Left cardiac atrium (tissue), 4 donors: ENCODE results near the gene HAO2. TPM values are rescaled to one million over a fixed set of nuclear protein-coding genes. Genes with fewer than 3 reads are reported as not detected.
"Not testable (repeated sequence)": the region's sequence is repeated elsewhere in the genome, so short reads cannot be mapped to it uniquely, and the experiment has no call there.

Experiments used
- ATAC-seq, 2 donors: fragments of 200-7000 bp; cut with Tn5 transposase; one replicate each; pipeline ENCODE4 v1.9.1; 2020; ENCODE audit warnings: mild to moderate bottlenecking in 2 of 2, moderate library complexity in 2 of 2
- DNase-seq: peaks from one replicate; pipeline ENCODE4 v3.0.0-alpha.2; 2020
- intact Hi-C, 2 donors: fragments of 100-400 bp; cut with DNase I; formaldehyde crosslinking; loops; one replicate each; pipeline versions ENCODE4 v1.14.1 to v1.15.1; 2022 to 2023
- total RNA-seq, 2 donors: library from RNA; stranded (reverse); fragmentation: NEBNext Ultra II Directional; extraction: Animal tissue kit (Norgen Biotek cat#: 25700); gene quantifications; one replicate each; pipeline ENCODE4 v1.2.1, GENCODE V29; 2021
- donor health status: DM: no; HTN: yes; CAD: no.
- donor health status: DM: no; HTN: yes; CAD: no; lungs with severe emphysema.
- donor health status: DM: yes; HTN: yes; CAD: no.
- donor health status: Dilated cardiomyopathy.

Gene HAO2
- total RNA-seq, 2 donors from 2014 or later, result not detected

GRCh38 chr1:119340861-119341261 is 27.7 kb upstream of the HAO2 start:
- ATAC-seq (no peak), DNase-seq (no peak)
- intact Hi-C loops, result no loop called here

- intact Hi-C loops, result no loop called here
- ATAC-seq, result no peak
- DNase-seq, result no peak
Observed at GRCh38 chr1:119341372-119341947, 27.1 kb upstream of the HAO2 start.

DNA sequence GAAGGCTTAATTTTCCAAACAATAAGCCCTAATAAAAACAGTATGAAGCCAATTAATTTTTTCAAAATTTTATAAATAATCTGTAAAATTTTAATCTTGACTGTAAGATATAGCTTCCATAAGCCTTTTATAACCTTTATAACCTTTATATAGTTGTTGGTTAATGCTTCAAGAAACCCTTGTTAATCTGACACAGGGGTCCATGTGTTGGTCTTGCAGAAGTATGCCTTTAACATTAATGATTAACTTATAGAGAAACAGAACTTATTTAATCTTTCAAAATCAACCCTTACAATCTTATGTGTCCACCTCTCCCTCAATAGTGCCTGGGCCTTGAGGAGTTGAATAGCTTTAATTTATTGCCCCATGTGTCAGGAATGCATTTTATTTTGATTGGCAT is 23.2 kb upstream of the HAO2 start:
- DNase-seq (no peak), ATAC-seq (no peak)
- intact Hi-C loops, result no loop called here

DNA sequence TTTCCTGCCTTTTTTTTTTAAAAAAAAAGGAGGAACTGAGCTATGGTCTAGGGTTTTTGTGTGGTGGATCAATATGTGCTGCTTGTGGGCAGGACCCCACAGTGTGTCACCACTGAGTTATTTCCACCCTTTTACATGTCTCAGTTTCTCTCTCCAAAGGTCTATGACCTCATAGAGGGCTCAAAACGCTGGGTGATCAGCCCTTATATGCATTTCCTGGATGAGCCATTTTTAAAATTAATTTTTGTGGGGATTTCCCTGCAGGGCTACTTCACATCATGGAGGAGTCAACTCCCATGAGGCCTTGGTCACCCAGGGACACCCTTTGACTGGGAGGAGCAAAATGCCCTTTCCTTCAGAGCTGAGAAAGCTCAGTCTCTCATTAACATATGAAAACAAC is 20.7 kb upstream of the HAO2 start:
- no peak for ATAC-seq
- DNase-seq, result no peak
- intact Hi-C loops, result no loop called here

GRCh38 chr1:119348941-119349340 is 19.6 kb upstream of the HAO2 start:
- intact Hi-C loops, result no loop called here
- ATAC-seq (no peak), DNase-seq (no peak)

- intact Hi-C loops, result loop anchor here in 1 of 2 donors (2.0 kb wide), 1 partner anchor 20 kb away; no protein-coding TSS in a partner anchor
- not testable (repeated sequence) for ATAC-seq
Observed at GRCh38 chr1:119350866-119351265, 17.7 kb upstream of the HAO2 start.

DNA sequence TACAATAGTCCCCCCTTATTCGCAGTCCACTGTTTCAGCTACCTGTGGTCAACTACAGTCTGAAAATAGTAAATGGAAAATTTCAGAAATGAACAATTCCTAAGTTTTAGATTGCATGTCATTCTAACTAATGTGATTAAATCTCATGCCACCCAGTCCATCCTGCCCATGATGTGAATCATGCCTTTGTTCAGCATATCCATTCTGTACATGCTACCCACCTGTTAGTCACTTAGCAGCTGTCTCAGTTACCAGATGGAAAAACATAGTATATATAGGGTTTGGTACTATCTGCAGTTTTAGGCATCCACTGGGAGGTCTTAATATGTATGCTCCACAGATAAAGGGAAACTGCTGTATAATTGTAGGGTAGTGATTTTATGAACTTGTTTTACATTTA is 16.6 kb upstream of the HAO2 start:
- intact Hi-C loops, result loop anchor here in 1 of 2 donors (2.0 kb wide), 1 partner anchor 19 kb away; no protein-coding TSS in a partner anchor

More at GRCh38 chr1:119350866-119351265, 17.7 kb upstream of the HAO2 start:
- not testable (repeated sequence) for DNase-seq

DNA sequence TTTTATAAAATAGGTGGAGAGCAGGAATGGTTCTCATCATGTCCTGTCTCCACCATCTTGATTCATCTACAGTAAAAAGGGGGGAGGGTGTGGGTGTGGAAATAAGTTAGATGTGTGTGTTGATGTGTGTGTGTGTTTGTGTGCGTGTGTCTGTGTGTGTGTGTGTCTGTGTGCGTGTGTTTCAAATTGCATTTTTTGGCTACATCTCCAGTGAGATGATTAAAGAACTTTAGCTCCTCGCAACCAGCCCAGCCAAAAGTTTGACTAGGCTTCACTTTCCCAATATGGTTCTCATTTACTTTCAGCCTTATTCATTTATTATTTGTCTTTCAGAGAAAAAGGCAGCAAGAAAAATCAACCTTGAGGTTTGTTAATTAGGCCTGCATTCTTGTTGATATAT is 14.7 kb upstream of the HAO2 start:
- DNase-seq, result no peak
- ATAC-seq, result no peak
- intact Hi-C loops, result no loop called here

More for the DNA sequence above, 16.6 kb upstream of the HAO2 start:
- no peak for DNase-seq
- ATAC-seq, result no peak

DNA sequence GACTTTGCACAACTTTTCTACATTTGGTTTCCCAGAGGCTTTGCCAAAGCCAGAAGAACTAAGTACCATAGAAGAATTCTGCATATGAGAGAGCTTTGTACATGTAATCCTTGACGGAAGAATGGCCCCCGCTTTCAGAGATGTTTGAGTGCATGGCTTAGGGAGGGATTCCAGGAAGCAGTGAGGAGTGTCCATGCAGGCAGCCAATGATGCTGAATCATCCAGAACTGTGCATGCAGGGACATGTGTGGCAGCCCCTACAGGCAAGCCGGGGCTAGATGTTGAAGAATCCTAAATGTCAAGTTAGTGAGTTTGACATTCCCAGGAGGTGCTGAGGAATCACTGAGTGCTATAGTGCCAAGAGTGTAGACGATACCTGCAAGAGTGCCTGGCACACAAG is 9.9 kb upstream of the HAO2 start:
- DNase-seq, result no peak
- ATAC-seq, result no peak
- intact Hi-C loops, result no loop called here

GRCh38 chr1:119359730-119360129 is 8.9 kb upstream of the HAO2 start:
- intact Hi-C loops, result loop anchor here in 1 of 2 donors (10.0 kb wide), 1 partner anchor 1135 kb away; no protein-coding TSS in a partner anchor
- DNase-seq, result no peak
- no peak for ATAC-seq

DNA sequence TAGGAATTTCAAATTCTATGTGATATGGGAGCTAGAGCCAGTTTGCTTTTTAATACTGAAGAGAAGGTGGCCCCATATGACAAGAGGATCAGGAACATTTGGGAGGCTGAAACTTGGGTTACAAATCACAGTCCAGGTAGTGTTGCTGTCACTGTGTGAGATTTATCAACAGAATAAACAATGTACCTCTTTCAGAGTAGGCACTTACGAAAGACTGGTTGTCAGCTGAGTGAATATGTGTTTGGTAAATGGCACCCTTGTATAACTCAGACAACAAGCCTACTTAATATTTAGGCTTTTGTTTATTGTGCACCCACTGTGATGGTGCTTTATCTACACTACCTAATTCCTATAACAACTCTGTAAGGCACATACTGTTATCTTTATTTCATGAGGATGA is 7.4 kb upstream of the HAO2 start:
- no peak for DNase-seq
- intact Hi-C loops, result loop anchor here in 1 of 2 donors (10.0 kb wide), 1 partner anchor 1136 kb away; no protein-coding TSS in a partner anchor

GRCh38 chr1:119361620-119362344 is 6.8 kb upstream of the HAO2 start:
- no peak for DNase-seq
- intact Hi-C loops, result loop anchor here in 1 of 2 donors (10.0 kb wide), 1 partner anchor 1137 kb away; no protein-coding TSS in a partner anchor
- no peak for ATAC-seq

More for the DNA sequence above, 7.4 kb upstream of the HAO2 start:
- ATAC-seq, result no peak

GRCh38 chr1:119363162-119363561 is 5.4 kb upstream of the HAO2 start:
- intact Hi-C loops, result loop anchor here in 1 of 2 donors (10.0 kb wide), 1 partner anchor 1138 kb away; no protein-coding TSS in a partner anchor
- ATAC-seq (no peak), DNase-seq (no peak)

DNA sequence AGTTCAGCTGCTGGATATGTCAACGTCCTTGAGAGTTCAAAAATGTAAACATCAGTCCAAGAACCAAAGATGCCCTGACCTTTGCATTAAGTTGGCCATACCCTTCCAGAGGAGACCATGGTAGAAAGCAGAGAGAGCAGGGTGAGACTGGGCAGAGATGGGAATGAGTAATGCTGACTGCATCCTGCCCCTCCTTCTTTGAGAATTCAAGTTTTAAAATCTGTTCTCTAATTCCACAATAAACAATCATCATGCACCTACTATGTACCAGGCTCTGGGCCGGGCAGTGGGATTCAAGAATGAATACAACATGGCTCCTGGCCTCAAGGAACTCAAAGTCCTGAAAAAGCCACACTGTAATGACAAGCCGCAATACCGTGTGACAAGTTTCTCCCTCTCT is 3.9 kb upstream of the HAO2 start:
- ATAC-seq, result no peak
- intact Hi-C loops, result loop anchor here in 1 of 2 donors (5.0 to 10.0 kb wide), 2 partner anchors 87 to 1140 kb away; no protein-coding TSS in a partner anchor
- DNase-seq, result no peak

DNA sequence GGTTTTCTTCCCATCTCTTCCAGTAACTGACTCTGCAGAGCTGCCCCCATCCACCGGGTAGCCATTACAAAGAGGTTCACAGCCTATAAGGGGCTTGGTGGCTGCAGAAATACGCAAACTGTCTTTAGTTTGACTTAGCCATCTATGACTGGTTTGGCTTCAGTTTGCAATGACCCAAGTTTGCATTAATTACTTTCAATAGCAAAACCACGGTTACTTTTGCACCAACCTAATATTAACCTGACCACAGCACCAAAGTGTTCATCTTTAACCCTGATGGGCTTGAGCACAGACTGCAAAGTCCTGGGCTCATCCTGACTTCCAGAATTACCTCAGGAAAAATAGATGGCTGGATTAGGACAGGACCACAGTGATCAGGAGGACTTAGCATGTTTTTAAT is 2.2 kb upstream of the HAO2 start:
- DNase-seq (no peak), ATAC-seq (no peak)
- intact Hi-C loops, result loop anchor here in 1 of 2 donors (5.0 to 10.0 kb wide), 2 partner anchors 89 to 1142 kb away; no protein-coding TSS in a partner anchor

- intact Hi-C loops, result loop anchor here in 1 of 2 donors (5.0 to 10.0 kb wide), 2 partner anchors 90 to 1143 kb away; no protein-coding TSS in a partner anchor
- ATAC-seq (peak; percentile 49 to 50), DNase-seq (no peak)
Observed at GRCh38 chr1:119367432-119368124, 1.0 kb upstream of the HAO2 start.

GRCh38 chr1:119370748-119371147 is 2.2 kb downstream of the HAO2 start:
- intact Hi-C loops, result loop anchor here in 1 of 2 donors (2.0 kb wide), 2 partner anchors 20 to 1220 kb away; no protein-coding TSS in a partner anchor

GRCh38 chr1:119371815-119372214 is 3.2 kb downstream of the HAO2 start:
- ATAC-seq, result no peak
- intact Hi-C loops, result loop anchor here in 1 of 2 donors (2.0 kb wide), 2 partner anchors 21 to 1221 kb away; no protein-coding TSS in a partner anchor
- DNase-seq, result no peak

More at GRCh38 chr1:119370748-119371147, 2.2 kb downstream of the HAO2 start:
- ATAC-seq, result no peak
- DNase-seq, result no peak

GRCh38 chr1:119372503-119373086 is 4.0 kb downstream of the HAO2 start:
- intact Hi-C loops, result no loop called here
- ATAC-seq (no peak), DNase-seq (no peak)
